ENCODE data around the gene AKT3.

GRCh38 chr1:243680860-243681259, 169.2 kb downstream of the AKT3 start:
- no peak for TF ChIP-seq CTCF (IDR thresholded peaks at IDR 0.05)
- TF ChIP-seq POLR2A (IDR thresholded peaks at IDR 0.05) = no peak

Measured in esophagus squamous epithelium (tissue), 4 donors.